Measurements from ENCODE around the gene FCRL4. TPM values are rescaled to one million over a fixed set of nuclear protein-coding genes. Genes with fewer than 3 reads are reported as not detected.

Gene FCRL4
- total RNA-seq = not detected in 2 replicates

DNA sequence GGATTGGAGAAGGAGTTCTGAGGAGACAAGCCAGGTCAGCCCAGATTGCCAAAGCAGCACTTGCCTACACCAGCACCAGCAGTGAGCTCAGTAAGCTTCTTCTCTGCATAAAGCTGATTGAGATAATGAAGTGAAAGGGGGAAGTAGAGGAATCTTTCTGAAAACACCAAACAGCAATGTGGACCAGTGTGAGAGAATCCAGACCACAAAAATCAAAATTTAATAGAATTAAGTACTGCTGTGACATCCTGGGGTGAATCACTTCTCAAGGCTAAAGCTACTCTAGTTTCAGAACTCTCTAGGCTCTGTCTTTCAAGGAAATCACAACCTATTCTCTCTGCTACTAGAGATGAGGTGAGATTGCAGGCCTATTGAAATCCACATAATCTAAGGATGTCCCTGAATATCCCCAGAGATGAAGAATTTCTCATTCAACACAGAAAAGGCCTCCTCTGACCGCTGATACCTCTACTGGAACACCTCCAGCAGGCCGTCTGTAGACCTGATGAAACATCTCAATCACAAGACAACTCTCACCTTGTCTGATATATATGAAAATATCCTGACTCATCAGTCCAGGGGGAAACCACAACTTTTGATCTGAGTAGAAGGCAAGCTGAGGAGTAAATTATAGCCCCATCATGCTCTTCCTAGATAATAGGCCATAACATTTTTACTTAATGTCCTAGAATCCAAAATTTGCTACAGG lies at the start of gene FCRL4:
FCRL4 (minus strand) TSS at position 127 of the 709 bp plus-strand sequence. CDS start 141 bp downstream, outside the sequence.

DNA sequence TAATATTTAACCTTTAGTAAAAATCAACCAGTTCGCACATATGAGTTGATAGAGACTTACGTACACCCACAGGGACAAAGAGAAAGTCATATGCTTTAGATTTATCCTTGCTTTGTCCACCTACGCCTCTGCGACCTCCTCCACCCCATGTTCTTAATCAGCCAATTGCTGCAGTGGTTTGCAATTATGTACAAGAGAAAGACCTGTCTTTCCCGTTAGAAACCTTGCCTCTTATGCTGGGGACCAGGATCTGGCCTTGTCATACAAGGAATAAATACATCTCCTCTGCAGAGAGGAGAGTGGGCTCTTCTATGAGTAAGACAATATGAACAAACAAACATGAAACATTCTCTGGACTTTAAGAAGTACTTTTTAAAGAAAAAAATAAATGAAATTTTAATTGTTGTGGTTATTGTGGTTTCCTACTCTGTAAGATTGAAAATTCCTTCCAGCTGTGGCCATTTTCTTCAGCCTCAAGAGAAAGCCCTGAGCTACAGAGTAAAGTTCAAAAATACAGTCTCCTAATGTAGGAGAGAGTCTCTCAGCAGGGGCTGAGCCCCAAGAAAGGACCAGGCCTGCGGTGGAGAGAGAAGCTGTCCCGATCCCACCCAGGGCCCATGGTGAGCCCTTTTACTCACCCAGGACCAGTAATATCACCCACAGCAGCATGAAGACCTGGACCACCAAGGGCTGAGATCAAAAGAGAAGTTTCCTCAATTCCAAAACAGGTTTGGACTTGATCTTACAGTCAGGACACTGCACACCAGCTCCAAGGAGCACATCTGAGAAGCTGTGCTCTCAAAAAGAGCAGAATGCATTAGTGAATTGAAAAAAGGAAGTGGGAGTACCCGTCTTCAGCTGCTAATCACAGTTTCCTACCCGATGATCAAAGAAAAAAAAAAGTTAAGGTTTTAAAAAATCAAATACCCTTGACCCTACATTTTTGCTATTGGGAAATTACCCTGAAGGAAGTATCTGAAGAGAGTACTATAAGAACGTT lies 45.9 kb downstream of the FCRL4 start, which contains the start of gene FCRL5:
FCRL5 (minus strand) TSS at position 822 of the 1,000 bp plus-strand sequence; CDS start at position 669, 153 bp downstream.

Other genes starting within 250 kb of the FCRL4 start
- gene FCRL5, start 45.6 kb downstream of the FCRL4 start, total RNA-seq = not detected in 2 replicates
- not detected in 2 replicates for gene FCRL3, start 102.7 kb upstream of the FCRL4 start, total RNA-seq
- gene FCRL2, start 179.0 kb upstream of the FCRL4 start, total RNA-seq = not detected in 2 replicates
- not detected in 2 replicates for gene FCRL1, start 222.0 kb upstream of the FCRL4 start, total RNA-seq
- gene CD5L, start 243.7 kb upstream of the FCRL4 start, total RNA-seq = not detected in 2 replicates